Measurements from ENCODE around the gene TOP3B.

- TF ChIP-seq POLR2AphosphoS5 (IDR thresholded peaks at IDR 0.05; ENCODE audit: low read depth, low read length) (no peak), POLR2A (IDR thresholded peaks at IDR 0.05; ENCODE audit: low read depth, low read length) (no peak), TAF1 (IDR thresholded peaks at IDR 0.05; ENCODE audit: low read depth, low read length) (no peak), POU2F2 (IDR thresholded peaks at IDR 0.05; ENCODE audit: low read depth, low read length) (no peak)
Measured at GRCh38 chr22:21918466-21919185, 64.0 kb downstream of the TOP3B start.
